ENCODE data around the gene SOCS3.
A peak's percentile ranks its signal among the peaks of the same experiment; 100 is the strongest.

Gene SOCS3

GRCh38 chr17:78374631-78375274 is 14.9 kb upstream of the SOCS3 start:
- H3K4me3 ChIP-seq (replicated peaks; ENCODE audit: low read depth, low read length), result peak overlapping the region; percentile 11
- TF ChIP-seq CTCF (IDR thresholded peaks at IDR 0.05; ENCODE audit: low read length, missing control alignments), result no peak
- peak; percentile 90 for DNase-seq (ENCODE audit: low read depth)

GRCh38 chr17:78374189-78374588 is 14.3 kb upstream of the SOCS3 start:
- DNase-seq (ENCODE audit: low read depth), result no peak
- no peak overlapping the region for H3K4me3 ChIP-seq (replicated peaks; ENCODE audit: low read depth, low read length)
- no peak for TF ChIP-seq CTCF (IDR thresholded peaks at IDR 0.05; ENCODE audit: low read length, missing control alignments)

- no peak overlapping the region for H3K4me3 ChIP-seq (replicated peaks; ENCODE audit: low read depth, low read length)
Measured at GRCh38 chr17:78372841-78373240, 13.0 kb upstream of the SOCS3 start.

GRCh38 chr17:78371056-78371455 is 11.2 kb upstream of the SOCS3 start:
- DNase-seq (ENCODE audit: low read depth), result no peak
- TF ChIP-seq CTCF (IDR thresholded peaks at IDR 0.05; ENCODE audit: low read length, missing control alignments), result no peak
- no peak overlapping the region for H3K4me3 ChIP-seq (replicated peaks; ENCODE audit: low read depth, low read length)

More at GRCh38 chr17:78372841-78373240, 13.0 kb upstream of the SOCS3 start:
- TF ChIP-seq CTCF (IDR thresholded peaks at IDR 0.05; ENCODE audit: low read length, missing control alignments), result no peak
- no peak for DNase-seq (ENCODE audit: low read depth)

- no peak overlapping the region for H3K4me3 ChIP-seq (replicated peaks; ENCODE audit: low read depth, low read length)
- no peak for DNase-seq (ENCODE audit: low read depth)
- no peak for TF ChIP-seq CTCF (IDR thresholded peaks at IDR 0.05; ENCODE audit: low read length, missing control alignments)
Measured at GRCh38 chr17:78369791-78370381, 10.0 kb upstream of the SOCS3 start.

- H3K4me3 ChIP-seq (replicated peaks; ENCODE audit: low read depth, low read length), result no peak overlapping the region
- no peak for DNase-seq (ENCODE audit: low read depth)
- no peak for TF ChIP-seq CTCF (IDR thresholded peaks at IDR 0.05; ENCODE audit: low read length, missing control alignments)
Measured at GRCh38 chr17:78368854-78369495, 9.1 kb upstream of the SOCS3 start.
